Mesendoderm (in vitro differentiated cells): Measurements from ENCODE around the gene BRME1.

ENCODE experiments used
- DNase-seq: peaks from one replicate; pipeline ENCODE4 v3.0.0; 2013
- H2AK5ac ChIP-seq: 2 replicates; pipeline ENCODE4 v1.6.1; 2013; ENCODE audit warnings: low read length, inconsistent platforms
- H2BK120ac ChIP-seq: 2 replicates; pipeline ENCODE4 v1.6.1; 2013; ENCODE audit warnings: low read depth, mild to moderate bottlenecking, low read length, moderate library complexity, mixed read lengths
- H2BK15ac ChIP-seq: replicated peaks from 2 replicates; pipeline ENCODE4 v1.6.1; 2013; ENCODE audit warnings: low read depth, mild to moderate bottlenecking, moderate library complexity
- H2BK5ac ChIP-seq: 2 replicates; pipeline ENCODE4 v1.6.1; 2013; ENCODE audit warnings: low read length, inconsistent platforms
- H3K18ac ChIP-seq: 2 replicates; pipeline ENCODE4 v1.6.1; 2013; ENCODE audit warnings: mild to moderate bottlenecking, low read length, mixed read lengths
- H3K23ac ChIP-seq: one replicate; pipeline ENCODE4 v1.6.1; 2013; ENCODE audit warnings: low read length
- H3K27ac ChIP-seq: 2 replicates; pipeline ENCODE4 v1.5.1; 2013; ENCODE audit warnings: low read depth, mild to moderate bottlenecking, inconsistent platforms, low read length, moderate library complexity
- H3K27me3 ChIP-seq: 2 replicates; pipeline ENCODE4 v1.6.1; 2013; ENCODE audit warnings: low read length, control low read depth, mild to moderate bottlenecking, inconsistent platforms; ENCODE audit not compliant: insufficient read depth, poor library complexity
- H3K36me3 ChIP-seq: 2 replicates; pipeline ENCODE4 v1.6.1; 2013; ENCODE audit warnings: low read length, inconsistent platforms; ENCODE audit not compliant: control insufficient read depth, insufficient read depth
- H3K4ac ChIP-seq: one replicate; pipeline ENCODE4 v1.6.1; 2013; ENCODE audit warnings: low read depth, mild to moderate bottlenecking, low read length, moderate library complexity
- H3K4me1 ChIP-seq: 2 replicates; pipeline ENCODE4 v1.6.1; 2013; ENCODE audit warnings: low read depth, low read length, inconsistent platforms; ENCODE audit not compliant: control insufficient read depth
- H3K4me2 ChIP-seq: 2 replicates; pipeline ENCODE4 v1.6.1; 2013; ENCODE audit warnings: low read length
- H3K4me3 ChIP-seq: 2 replicates; pipeline ENCODE4 v1.5.1; 2013; ENCODE audit warnings: mild to moderate bottlenecking, low read length
- H3K56ac ChIP-seq: one replicate; pipeline ENCODE4 v1.6.1; 2013; ENCODE audit warnings: low read length
- H3K79me1 ChIP-seq: 2 replicates; pipeline ENCODE4 v1.6.1; 2013; ENCODE audit warnings: low read length, inconsistent platforms
- H3K79me2 ChIP-seq: 2 replicates; pipeline ENCODE4 v1.6.1; 2013; ENCODE audit warnings: mild to moderate bottlenecking, low read length; ENCODE audit not compliant: control insufficient read depth, insufficient read depth
- H3K9ac ChIP-seq: 2 replicates; pipeline ENCODE4 v1.6.1; 2013; ENCODE audit warnings: low read length, inconsistent platforms
- H4K5ac ChIP-seq: one replicate; pipeline ENCODE4 v1.6.1; 2013; ENCODE audit warnings: low read length
- H4K8ac ChIP-seq: one replicate; pipeline ENCODE4 v1.6.1; 2013; ENCODE audit warnings: low read depth, mild to moderate bottlenecking, control low read depth, low read length, moderate library complexity
- WGBS: extraction: QIAGEN DNeasy Blood & Tissue Kit; methylation state at CpG from one replicate; pipeline ENCODE4 v1.1.7; 2013; ENCODE audit warnings: low lambda C conversion rate, missing lambda C conversion rate; ENCODE audit not compliant: insufficient coverage; ENCODE audit errors: extremely low coverage; 5-methylcytosine and 5-hydroxymethylcytosine counted together

The BRME1 gene

DNA sequence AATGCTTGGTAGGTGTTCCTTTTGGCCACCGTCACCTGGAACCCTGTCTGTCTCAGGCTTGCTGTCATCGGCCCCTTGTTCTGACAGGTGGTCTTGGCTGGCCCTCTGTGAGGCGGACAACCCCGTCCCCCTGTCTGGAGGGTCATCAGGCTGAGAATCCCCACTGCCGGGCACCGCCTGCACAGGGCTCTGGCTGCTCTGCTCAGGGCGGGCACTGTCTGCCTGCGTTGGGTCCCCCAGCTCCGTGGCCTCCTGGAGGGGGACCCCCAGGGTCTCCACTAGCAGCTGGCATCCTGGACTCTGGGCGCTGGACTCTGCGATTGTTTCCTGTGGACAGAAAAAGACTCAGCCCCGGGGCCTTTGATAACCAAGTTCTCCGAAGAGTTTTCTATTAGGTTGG is 15.8 kb downstream of the BRME1 start:
- Histone ChIP-seq H2BK120ac (no peak overlapping the region), H3K9ac (no peak overlapping the region), H3K23ac (no peak overlapping the region), H3K27ac (no peak overlapping the region), H2BK5ac (no peak overlapping the region), H3K79me2 (no peaks in the 10 kb centered on the region), H3K79me1 (no peaks in the 10 kb centered on the region), H3K4me3 (no peak overlapping the region), H3K27me3 (no peaks in the 10 kb centered on the region), H4K8ac (no peak overlapping the region), H2BK15ac (no peak overlapping the region), H3K36me3 (no peaks in the 10 kb centered on the region), H3K18ac (no peak overlapping the region), H4K5ac (no peak overlapping the region), H3K4me1 (no peaks in the 10 kb centered on the region), H3K4ac (no peak overlapping the region), H3K4me2 (no peak overlapping the region), H3K56ac (no peak overlapping the region), H2AK5ac (no peak overlapping the region)
- no peak for DNase-seq
- no CpG with 5 or more reads among the region's 13 CpGs for WGBS

DNA sequence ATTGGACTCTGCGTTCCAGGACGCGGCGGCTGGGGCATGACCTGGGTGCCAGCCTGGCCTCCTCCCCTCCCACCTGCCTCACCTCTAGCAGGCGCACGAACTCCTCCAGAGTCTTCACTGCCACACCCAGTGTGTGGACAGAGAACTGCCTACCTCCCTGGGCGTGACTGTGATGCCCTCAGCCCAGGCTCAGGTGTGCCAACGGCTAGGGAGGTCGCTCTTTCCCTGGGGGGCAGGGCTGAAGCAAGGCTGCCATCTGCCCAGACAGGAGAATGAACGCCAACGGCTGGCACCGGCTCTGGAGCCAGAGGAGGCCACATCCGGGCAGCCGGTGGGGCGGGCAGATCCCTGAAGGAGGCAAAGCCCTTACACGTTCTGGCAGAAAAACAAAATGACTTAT is 17.6 kb downstream of the BRME1 start:
- Histone ChIP-seq H3K9ac (no peak overlapping the region), H3K4ac (no peak overlapping the region), H3K4me2 (no peak overlapping the region), H3K79me1 (no peaks in the 10 kb centered on the region), H2AK5ac (no peak overlapping the region), H3K23ac (no peak overlapping the region), H3K4me1 (no peaks in the 10 kb centered on the region), H4K5ac (no peak overlapping the region), H3K27ac (no peak overlapping the region), H3K27me3 (no peaks in the 10 kb centered on the region), H3K79me2 (no peaks in the 10 kb centered on the region), H4K8ac (no peak overlapping the region), H3K36me3 (no peaks in the 10 kb centered on the region), H3K18ac (no peak overlapping the region), H2BK120ac (no peak overlapping the region), H2BK5ac (no peak overlapping the region), H2BK15ac (no peak overlapping the region), H3K4me3 (no peak overlapping the region), H3K56ac (peak overlapping the region; percentile 25)
- no CpG with 5 or more reads among the region's 16 CpGs for WGBS
- no peak for DNase-seq

DNA sequence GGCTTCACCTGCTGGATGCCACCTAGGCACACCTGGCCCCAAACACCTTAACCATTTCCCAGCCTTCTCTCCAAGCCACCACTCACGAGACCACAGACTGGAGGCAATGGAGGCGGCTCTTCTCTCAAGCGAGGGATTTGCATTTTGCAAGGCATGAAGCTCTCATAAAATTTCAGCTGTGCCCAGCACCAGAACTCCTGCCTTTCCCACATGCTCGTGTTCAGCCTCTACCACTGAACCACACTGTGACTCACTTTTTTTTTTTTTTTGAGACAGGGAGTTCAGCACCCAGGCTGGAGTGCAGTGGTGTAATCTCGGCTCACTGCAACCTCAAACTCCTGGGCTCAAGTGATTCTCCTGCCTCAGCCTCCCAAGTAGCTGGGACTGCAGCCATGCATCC is 18.4 kb downstream of the BRME1 start:
- Histone ChIP-seq H4K8ac (no peak overlapping the region), H3K4me2 (no peak overlapping the region), H4K5ac (no peak overlapping the region), H3K56ac (no peak overlapping the region), H3K4ac (no peak overlapping the region), H3K27ac (no peak overlapping the region), H3K79me1 (no peaks in the 10 kb centered on the region), H3K27me3 (no peaks in the 10 kb centered on the region), H3K23ac (no peak overlapping the region), H2BK120ac (no peak overlapping the region), H3K79me2 (no peaks in the 10 kb centered on the region), H2BK15ac (no peak overlapping the region), H2BK5ac (no peak overlapping the region), H3K18ac (no peak overlapping the region), H3K36me3 (no peaks in the 10 kb centered on the region), H3K4me3 (no peak overlapping the region), H2AK5ac (no peak overlapping the region), H3K9ac (no peak overlapping the region), H3K4me1 (no peaks in the 10 kb centered on the region)
- DNase-seq = no peak
- WGBS = no CpG with 5 or more reads among the region's 5 CpGs

- H3K27me3 ChIP-seq = no peaks in the 10 kb centered on the region
- H3K18ac ChIP-seq = no peak overlapping the region
- no peak overlapping the region for H3K56ac ChIP-seq
- no peak overlapping the region for H2BK120ac ChIP-seq
- no peak overlapping the region for H2BK5ac ChIP-seq
- H3K27ac ChIP-seq = no peak overlapping the region
- H3K79me2 ChIP-seq = no peaks in the 10 kb centered on the region
- H3K36me3 ChIP-seq = no peaks in the 10 kb centered on the region
- no peak overlapping the region for H2BK15ac ChIP-seq
- H3K4ac ChIP-seq = no peak overlapping the region
- H3K79me1 ChIP-seq = no peaks in the 10 kb centered on the region
- H3K4me1 ChIP-seq = no peaks in the 10 kb centered on the region
- H3K4me3 ChIP-seq = no peak overlapping the region
- H3K4me2 ChIP-seq = no peak overlapping the region
- no peak overlapping the region for H2AK5ac ChIP-seq
- no peak for DNase-seq
- H4K8ac ChIP-seq = no peak overlapping the region
- no CpG with 5 or more reads among the region's 16 CpGs for WGBS
- no peak overlapping the region for H3K23ac ChIP-seq
- H3K9ac ChIP-seq = no peak overlapping the region
- no peak overlapping the region for H4K5ac ChIP-seq
Observed at GRCh38 chr19:13887018-13887436, 18.9 kb downstream of the BRME1 start.

GRCh38 chr19:13885826-13886365 is 20.0 kb downstream of the BRME1 start:
- H3K9ac ChIP-seq = no peak overlapping the region

More at GRCh38 chr19:13885826-13886365, 20.0 kb downstream of the BRME1 start:
- no CpG with 5 or more reads among the region's 20 CpGs for WGBS
- no peak overlapping the region for H4K8ac ChIP-seq
- no peaks in the 10 kb centered on the region for H3K79me1 ChIP-seq
- H2BK120ac ChIP-seq = no peak overlapping the region
- no peak overlapping the region for H3K4me3 ChIP-seq
- H3K27ac ChIP-seq = no peak overlapping the region
- H2BK5ac ChIP-seq = no peak overlapping the region
- no peak overlapping the region for H3K4me2 ChIP-seq
- no peak overlapping the region for H2AK5ac ChIP-seq
- H3K18ac ChIP-seq = no peak overlapping the region
- DNase-seq = no peak
- H3K79me2 ChIP-seq = no peaks in the 10 kb centered on the region
- peaks cover 2% of the 10 kb centered on the region for H3K4me1 ChIP-seq
- no peak overlapping the region for H3K23ac ChIP-seq
- H2BK15ac ChIP-seq = no peak overlapping the region
- H3K27me3 ChIP-seq = no peaks in the 10 kb centered on the region
- H3K56ac ChIP-seq = no peak overlapping the region
- H3K4ac ChIP-seq = no peak overlapping the region
- no peaks in the 10 kb centered on the region for H3K36me3 ChIP-seq
- no peak overlapping the region for H4K5ac ChIP-seq
